GM19397 (cell line): Measurements from ENCODE around the gene PHF12.
"Not testable (repeated sequence)": the region's sequence is repeated elsewhere in the genome, so short reads cannot be mapped to it uniquely, and the experiment has no call there.

Source experiments
- ATAC-seq: cut with Tn5 transposase; IDR thresholded peaks from one replicate; pipeline ENCODE4 v1.9.1; 2021; ENCODE audit warnings: mild to moderate bottlenecking, moderate library complexity; ENCODE audit not compliant: unreplicated experiment

Gene PHF12

DNA sequence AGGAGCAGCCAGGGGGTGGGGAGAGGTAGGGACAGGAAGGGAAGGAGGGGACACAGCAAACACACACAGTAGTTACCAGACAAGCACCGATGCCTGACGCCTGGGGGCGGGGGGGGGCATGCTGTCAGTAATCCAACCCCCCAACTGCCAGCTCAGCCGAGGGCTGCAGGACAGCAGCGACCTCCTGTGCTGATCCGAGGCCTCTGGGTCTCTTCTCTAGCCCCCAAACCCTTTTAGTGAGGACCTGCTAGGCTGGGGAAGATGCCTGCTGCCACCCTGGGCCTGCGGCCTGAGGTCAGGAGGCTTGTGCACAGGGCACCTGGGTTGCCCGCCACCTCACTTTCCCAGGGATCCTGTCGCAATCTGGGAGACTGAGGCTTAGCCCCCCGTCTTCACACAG, 65.4 kb downstream of the PHF12 start:
- ATAC-seq: no peak

DNA sequence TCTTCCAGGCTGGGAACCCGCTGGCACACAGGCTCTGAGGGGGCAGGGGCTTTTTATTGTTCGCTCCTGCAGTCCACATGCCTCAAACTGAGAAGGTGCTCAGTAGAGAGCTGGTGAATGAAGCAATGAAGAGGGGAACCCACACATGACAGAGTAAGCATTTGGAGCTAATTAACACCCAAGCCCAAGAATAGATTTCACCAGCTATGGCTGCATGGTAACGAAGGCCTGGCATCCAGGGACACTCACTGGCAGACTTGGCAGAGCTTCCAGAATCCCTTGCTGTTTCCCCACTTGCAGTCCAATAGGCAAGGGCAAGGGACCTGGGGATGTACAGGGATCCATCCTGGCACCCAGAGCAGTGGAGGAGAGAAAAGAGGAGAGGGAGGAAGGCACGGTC, 66.0 kb downstream of the PHF12 start:
- no peak for ATAC-seq

DNA sequence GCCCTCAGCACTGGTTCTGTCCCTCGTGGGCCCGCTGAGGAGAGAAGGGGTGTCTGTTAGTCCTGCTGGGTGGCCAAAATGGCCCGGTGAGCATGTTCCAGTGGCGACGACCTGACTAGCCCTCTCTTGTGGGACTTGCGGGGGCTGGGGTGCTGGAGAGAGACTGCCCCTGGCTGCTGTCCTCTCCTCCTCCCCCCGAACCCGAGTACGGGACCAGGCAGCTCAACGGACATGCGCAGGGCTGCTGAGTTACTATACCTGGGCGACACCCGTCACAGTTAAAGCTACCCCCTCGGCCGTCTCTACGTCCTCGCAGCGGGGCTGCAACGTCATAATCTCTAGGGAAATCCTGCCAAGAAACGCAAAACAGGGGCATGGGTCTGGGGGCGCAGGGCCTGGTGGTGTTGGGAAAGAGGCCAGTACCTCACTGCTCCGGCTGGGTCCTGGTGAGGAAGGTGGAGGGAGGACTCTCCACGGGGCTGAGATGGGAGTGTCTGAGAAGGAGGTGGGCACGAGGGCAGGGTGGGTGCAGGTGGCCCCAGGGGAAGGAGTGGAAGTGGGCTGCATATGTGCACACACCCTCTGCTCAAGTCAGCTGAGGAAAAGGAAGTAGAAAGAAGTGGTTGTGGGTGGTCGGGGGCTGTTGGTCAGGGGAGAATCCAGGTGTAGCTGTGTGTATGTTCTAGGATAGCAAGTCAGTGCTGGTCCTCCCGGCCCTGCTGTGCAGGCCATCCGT, 67.2 kb downstream of the PHF12 start:
- ATAC-seq: no peak

GRCh38 chr17:28882154-28882895, 69.0 kb downstream of the PHF12 start:
- no peak for ATAC-seq

DNA sequence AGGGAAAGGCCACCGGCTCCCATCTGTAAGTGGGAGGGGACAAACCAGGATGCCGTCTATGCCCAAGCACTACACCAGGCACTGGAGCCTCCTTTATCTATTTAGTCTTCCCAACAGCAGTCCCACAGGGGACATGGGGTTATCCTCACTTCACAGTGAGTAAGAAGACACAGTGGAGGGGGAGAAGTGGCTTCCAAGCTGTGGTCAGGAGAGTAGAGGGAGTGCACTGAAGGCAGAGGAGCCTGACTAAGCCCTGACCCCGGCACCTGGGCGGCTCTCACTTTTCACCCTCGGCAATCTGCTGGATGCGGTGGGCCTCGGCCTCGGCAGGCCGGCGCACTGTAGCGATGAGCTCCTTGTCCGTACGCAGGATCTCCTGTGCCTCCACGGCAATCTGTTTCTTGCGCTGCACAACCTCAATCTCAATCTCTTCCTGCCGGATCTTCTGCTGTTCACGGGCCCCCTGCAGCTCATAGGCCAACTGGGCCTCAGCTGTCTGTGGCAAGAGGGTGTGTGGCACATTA, 69.7 kb downstream of the PHF12 start:
- no peak for ATAC-seq

DNA sequence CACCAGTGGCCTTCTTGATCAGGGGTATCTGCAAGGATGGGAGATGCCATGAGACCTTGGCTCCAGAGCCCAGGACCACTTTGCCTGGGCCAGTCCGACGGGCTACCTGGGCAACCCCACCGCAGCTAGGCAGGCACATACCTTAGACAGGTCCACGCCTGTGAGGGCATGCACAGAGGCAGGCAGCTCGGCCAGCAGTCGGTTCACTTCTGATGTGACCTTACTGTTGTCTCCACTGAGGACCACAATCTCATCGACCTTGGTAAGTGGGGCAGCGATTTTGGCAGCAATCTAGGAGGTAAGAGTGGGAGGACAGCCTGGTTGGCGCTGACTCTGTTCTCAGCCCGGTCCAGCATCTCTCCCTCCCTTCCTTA, 70.8 kb downstream of the PHF12 start:
- ATAC-seq: no peak

GRCh38 chr17:28879886-28880571, 71.3 kb downstream of the PHF12 start:
- ATAC-seq: no peak

GRCh38 chr17:28878981-28879380, 72.3 kb downstream of the PHF12 start:
- no peak for ATAC-seq

DNA sequence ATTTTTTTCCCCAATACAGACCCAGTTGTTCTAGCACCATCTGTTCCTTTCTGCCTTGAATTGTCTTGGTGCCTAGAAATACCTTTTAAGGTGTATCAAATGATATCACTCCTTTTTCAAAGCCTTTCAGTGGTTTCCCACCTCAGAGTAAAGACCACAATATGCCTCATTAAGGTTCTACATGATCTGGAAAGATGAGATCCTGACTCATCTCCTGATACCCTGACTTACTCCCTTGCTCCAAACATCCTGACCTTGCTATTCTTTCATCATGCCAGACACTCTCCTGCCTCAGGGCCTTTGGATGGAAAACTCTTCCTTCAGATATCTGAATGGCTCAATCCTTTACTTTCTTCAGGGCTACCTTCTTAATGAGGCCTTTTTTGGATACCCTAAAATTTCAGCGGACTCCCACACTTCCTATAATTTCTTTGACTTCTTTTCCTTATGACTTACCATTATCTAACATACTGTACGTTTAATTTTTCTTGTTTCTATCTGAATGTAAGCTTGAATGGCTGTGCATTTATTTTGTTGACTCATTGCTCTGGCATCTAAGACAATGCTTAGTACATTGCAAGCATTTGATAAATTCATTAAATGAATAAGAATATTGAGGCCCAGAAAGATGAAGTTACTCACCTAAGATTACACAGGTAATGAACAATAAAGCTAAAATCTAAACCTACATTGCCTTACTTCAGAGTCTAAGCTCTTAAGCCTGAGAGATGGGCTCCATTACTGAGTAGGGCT, 73.0 kb downstream of the PHF12 start:
- no peak for ATAC-seq

- ATAC-seq: not testable (repeated sequence)
Measured at GRCh38 chr17:28877150-28877711, 74.1 kb downstream of the PHF12 start.

DNA sequence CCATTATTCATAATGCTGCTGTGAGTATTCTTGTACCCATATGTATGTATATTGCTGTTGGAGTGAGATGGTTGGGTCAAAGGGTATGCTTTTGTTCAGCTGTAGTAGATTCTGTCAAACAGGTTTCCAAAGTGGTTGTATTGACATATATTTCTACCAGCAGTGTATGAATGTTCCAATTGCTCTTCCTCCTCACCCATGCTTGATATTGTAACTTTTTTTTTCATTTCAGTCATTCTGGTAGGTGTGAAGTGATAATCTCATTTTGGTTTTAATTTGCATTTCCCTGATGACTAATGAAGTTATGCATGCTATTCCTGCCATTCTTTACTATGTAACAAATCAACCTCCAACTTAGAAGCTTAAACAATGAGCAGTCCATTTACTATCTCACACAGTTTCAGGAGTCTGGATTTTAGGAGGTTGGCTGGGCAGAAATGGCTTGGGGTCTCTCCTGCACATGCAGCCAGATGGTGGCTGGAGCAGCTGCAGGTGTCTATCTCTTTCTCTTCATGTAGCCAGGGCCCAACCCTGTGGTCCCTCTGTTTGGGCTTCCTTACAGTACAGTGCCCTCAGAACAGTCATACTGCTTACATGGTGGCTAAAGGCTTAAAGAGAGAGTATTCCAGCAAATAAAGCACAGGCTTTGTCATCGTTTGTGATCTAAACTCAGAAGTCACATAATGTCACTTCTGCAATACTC, 75.3 kb downstream of the PHF12 start:
- ATAC-seq: no peak

GRCh38 chr17:28874750-28875149, 76.6 kb downstream of the PHF12 start:
- no peak for ATAC-seq

GRCh38 chr17:28873839-28874238, 77.5 kb downstream of the PHF12 start:
- ATAC-seq: no peak

GRCh38 chr17:28871056-28871579, 80.2 kb downstream of the PHF12 start:
- peak; percentile 89 for ATAC-seq

DNA sequence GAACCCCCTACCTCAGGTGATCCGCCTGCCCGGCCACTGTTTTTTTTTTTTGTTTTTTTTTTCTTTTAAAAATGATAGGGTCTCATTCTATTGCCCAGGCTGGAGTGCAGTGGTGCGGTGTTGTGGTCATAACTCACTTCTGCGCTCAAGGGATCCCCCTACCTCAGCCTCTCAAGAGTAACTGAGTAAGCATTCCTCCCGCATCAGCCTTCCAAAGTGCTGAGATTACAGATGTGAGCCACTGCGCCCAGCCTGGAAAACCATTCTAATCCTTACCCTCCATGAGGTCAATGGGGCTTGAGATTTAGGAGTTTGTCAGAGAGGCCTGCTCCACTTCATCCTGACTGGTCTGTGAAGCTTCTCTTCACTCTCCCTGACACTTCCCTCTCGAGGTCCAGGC, 84.0 kb downstream of the PHF12 start:
- ATAC-seq: no peak

- peak; percentile 71 for ATAC-seq
Measured at GRCh38 chr17:28865946-28866752, 85.2 kb downstream of the PHF12 start.

DNA sequence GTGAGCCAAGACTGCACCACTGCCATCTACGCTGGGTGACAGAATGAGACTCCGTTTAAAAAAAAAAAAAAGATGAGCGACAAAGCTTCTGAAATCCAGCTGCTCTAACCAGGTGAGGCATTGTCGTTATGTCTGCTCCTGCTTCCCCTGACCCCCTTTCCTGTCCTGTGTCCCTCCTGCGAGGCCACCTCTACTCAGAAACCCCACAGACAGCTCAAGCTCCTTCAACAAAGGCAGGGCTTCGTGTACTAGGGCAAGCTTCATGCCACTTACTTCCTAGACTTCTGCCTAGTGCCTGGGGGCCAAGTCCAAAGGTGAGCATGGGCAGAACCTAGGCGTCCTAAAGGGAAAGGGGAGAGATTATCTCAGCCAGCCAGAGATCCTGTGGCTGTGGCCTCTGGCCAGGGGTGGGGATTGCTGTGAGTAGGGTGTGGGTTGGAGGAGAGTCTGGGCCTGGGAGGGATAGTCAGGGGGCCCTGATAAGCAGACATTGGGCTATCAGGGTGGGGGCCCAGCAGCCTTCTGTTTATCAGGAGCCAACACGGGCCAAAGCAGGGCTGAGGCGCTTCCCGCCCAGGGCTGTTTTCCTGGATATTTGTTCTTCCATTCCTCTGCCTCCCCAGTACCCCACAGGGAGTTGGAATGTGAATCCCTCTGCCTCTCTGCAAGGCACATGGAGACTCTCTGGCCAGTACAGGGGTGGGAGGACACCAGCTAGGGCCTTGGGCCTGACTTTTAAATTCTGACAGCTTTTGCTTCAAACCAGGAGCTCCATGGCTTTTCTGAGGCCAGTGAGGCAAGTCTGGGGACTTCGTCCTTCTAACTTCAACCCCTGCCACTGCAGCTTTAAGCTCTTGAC, 86.1 kb downstream of the PHF12 start:
- no peak for ATAC-seq

DNA sequence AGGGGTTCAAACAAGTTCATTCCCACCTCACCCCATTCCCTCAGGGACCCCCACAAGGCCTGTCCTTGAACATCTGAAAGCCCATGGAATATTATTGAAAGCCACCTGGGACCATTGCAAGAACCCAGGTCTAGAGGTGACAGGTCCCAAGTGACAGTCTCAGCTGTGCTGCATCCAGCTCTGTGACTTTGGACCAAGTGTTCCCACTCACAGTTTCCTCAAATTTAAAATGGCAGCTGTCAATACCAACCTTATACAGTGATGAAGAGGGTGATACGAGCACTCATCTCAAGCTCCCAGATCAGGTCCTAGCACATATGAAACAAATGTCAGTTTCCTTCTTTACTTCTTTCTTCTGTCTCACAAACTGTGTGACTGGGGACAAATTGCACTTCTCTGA, 87.4 kb downstream of the PHF12 start:
- no peak for ATAC-seq
